Thyroid gland (tissue), 4 donors: Measurements from ENCODE around the gene S100A2.

Experiments
- POLR2A ChIP-seq, 2 donors: fragments of 450-650 bp; IDR thresholded peaks; one replicate each; pipeline ENCODE4 v1.6.1; 2017; ENCODE audit warnings: antibody characterized with exemption in 2 of 2, mild to moderate bottlenecking in 2 of 2, moderate library complexity in 1 of 2
- TF ChIP-seq, protein P1 (sequence below), 6 experiments: fragments of 200-600 bp in 3 of 6; fragments of 450-650 bp in 3 of 6; sonication (generic) in 3 of 6; IDR thresholded peaks; one replicate each; pipeline ENCODE4 v1.5.1; 2016 to 2019; ENCODE audit warnings: antibody characterized with exemption in 6 of 6, mild to moderate bottlenecking in 2 of 6, inconsistent platforms in 1 of 6, moderate library complexity in 1 of 6

DNA sequence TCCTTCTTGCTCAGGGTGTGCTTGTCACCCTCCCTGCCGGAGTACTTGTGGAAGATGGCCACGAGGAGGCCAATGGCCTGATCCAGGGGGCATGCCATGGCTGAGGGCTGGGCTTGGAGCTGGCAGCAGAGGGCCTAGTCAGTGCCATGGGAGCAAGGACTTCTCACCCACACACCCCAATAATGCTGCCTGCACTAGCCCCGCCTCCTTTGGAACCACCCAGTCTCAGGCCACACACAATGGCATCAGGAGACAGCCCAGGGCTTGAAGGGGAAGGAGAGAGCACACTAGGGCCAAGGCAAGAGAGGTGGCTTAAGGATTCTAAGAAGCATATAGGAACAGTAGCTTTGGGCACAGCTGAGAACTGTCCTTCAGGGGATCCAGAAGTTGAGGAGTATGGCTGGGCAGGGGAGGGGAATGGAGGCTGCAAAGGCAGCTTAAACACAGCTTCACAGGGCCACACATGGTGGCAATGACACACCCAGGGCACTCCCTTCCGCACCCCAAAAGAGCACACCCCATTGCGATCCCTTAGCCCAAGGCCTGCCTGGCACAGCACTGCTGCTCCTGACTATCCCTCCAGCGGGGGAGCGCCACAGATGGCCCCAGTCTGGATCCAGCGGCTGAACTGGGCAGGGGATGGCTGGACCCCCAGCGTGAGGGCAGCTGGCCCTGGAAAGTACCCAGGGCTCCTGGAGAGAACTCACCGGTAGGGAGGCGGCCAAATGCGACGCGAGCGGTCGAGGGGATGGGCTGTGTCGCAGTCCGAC lies 30.2 kb downstream of the S100A2 start, which contains the start of gene S100A6:
- TF ChIP-seq, protein P1, sequence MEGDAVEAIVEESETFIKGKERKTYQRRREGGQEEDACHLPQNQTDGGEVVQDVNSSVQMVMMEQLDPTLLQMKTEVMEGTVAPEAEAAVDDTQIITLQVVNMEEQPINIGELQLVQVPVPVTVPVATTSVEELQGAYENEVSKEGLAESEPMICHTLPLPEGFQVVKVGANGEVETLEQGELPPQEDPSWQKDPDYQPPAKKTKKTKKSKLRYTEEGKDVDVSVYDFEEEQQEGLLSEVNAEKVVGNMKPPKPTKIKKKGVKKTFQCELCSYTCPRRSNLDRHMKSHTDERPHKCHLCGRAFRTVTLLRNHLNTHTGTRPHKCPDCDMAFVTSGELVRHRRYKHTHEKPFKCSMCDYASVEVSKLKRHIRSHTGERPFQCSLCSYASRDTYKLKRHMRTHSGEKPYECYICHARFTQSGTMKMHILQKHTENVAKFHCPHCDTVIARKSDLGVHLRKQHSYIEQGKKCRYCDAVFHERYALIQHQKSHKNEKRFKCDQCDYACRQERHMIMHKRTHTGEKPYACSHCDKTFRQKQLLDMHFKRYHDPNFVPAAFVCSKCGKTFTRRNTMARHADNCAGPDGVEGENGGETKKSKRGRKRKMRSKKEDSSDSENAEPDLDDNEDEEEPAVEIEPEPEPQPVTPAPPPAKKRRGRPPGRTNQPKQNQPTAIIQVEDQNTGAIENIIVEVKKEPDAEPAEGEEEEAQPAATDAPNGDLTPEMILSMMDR (IDR thresholded peaks at IDR 0.05), result peak in 2 of 6 experiments; percentile 3 to 13
- peak; percentile 60 to 71 for TF ChIP-seq POLR2A (IDR thresholded peaks at IDR 0.05)
